NCI-H2171 treated with DMSO at 0.1 percent for 48 hours (cell line): ENCODE measurements around the gene TTC34.

Experiments
- DNase-seq: peaks from one replicate; lab custom pipeline; 2025; lab: John Stamatoyannopoulos, UW

The TTC34 gene

GRCh38 chr1:2828586-2829250, 27.2 kb upstream of the TTC34 start:
- no peak for DNase-seq

- no peak for DNase-seq
These were observed 25.3 kb upstream of the TTC34 start for GRCh38 chr1:2826736-2827292.

GRCh38 chr1:2826316-2826715, 24.8 kb upstream of the TTC34 start:
- no peak for DNase-seq

- DNase-seq, result no peak
These were observed 24.1 kb upstream of the TTC34 start for GRCh38 chr1:2825487-2826189.

- no peak for DNase-seq
These were observed 23.5 kb upstream of the TTC34 start for GRCh38 chr1:2824999-2825398.

GRCh38 chr1:2823921-2824610, 22.6 kb upstream of the TTC34 start:
- no peak for DNase-seq

GRCh38 chr1:2822621-2823145, 21.2 kb upstream of the TTC34 start:
- no peak for DNase-seq

- DNase-seq, result peak; percentile 11
These were observed 20.6 kb upstream of the TTC34 start for GRCh38 chr1:2821966-2822620.

GRCh38 chr1:2821373-2821955, 20.0 kb upstream of the TTC34 start:
- DNase-seq, result no peak

- DNase-seq, result no peak
These were observed 19.4 kb upstream of the TTC34 start for GRCh38 chr1:2820731-2821372.

GRCh38 chr1:2819831-2820730, 18.6 kb upstream of the TTC34 start:
- no peak for DNase-seq

GRCh38 chr1:2819429-2819828, 17.9 kb upstream of the TTC34 start:
- no peak for DNase-seq

- no peak for DNase-seq
These were observed 16.5 kb upstream of the TTC34 start for GRCh38 chr1:2817784-2818564.

GRCh38 chr1:2816786-2817185, 15.3 kb upstream of the TTC34 start:
- DNase-seq, result no peak

- DNase-seq, result no peak
These were observed 14.1 kb upstream of the TTC34 start for GRCh38 chr1:2815551-2815950.

GRCh38 chr1:2814511-2815075, 13.1 kb upstream of the TTC34 start:
- no peak for DNase-seq

- DNase-seq, result no peak
These were observed 11.6 kb upstream of the TTC34 start for GRCh38 chr1:2812939-2813653.

- no peak for DNase-seq
These were observed 10.6 kb upstream of the TTC34 start for GRCh38 chr1:2812136-2812535.
